CD4-positive, alpha-beta T cell (primary cell): Measurements from ENCODE around the gene KHDC3L. TPM values are rescaled to one million over a fixed set of nuclear protein-coding genes. Genes with fewer than 3 reads are reported as not detected.
"Not testable (repeated sequence)": the region's sequence is repeated elsewhere in the genome, so short reads cannot be mapped to it uniquely, and the experiment has no call there.

Experiments
- ATAC-seq: fragments of 200-7000 bp; cut with Tn5 transposase; one replicate; pipeline ENCODE4 v1.10.0; 2022; ENCODE audit warnings: mild to moderate bottlenecking; ENCODE audit not compliant: poor library complexity
- CTCF ChIA-PET: fragments of 350-600 bp; sonication (Branson Sonifier 250); formaldehyde crosslinking; loops from one replicate; lab custom pipeline; 2021; ENCODE audit warnings: antibody characterized with exemption, inconsistent platforms; lab: Charles Lee
- POLR2A ChIA-PET: fragments of 350-600 bp; sonication (Branson Sonifier 250); formaldehyde crosslinking; loops from one replicate; lab custom pipeline; 2021; ENCODE audit warnings: antibody characterized with exemption, inconsistent platforms; lab: Charles Lee
- DNase-seq, 14 experiments: peaks; one replicate each; pipeline ENCODE4 v3.0.0-alpha.2; 2013 to 2020; ENCODE audit warnings: mixed read lengths in 2 of 14
- H3K27ac ChIP-seq, 2 donors: one replicate each; pipeline versions ENCODE4 v1.5.1 to v1.7.0; 2013; ENCODE audit warnings: low read length in 2 of 2, low read depth in 1 of 2, mild to moderate bottlenecking in 1 of 2
- H3K27me3 ChIP-seq, 2 experiments: 1 replicate in 1 of 2; 2 replicates in 1 of 2; pipeline versions ENCODE4 v1.6.1 to v1.7.0; 2013; ENCODE audit warnings: low read length in 2 of 2, control low read depth in 1 of 2, mild to moderate bottlenecking in 1 of 2, moderate library complexity in 1 of 2; ENCODE audit not compliant: insufficient read depth in 2 of 2, control insufficient read depth in 1 of 2
- H3K36me3 ChIP-seq: one replicate; pipeline ENCODE4 v1.6.1; 2013; ENCODE audit warnings: low read length, control low read depth; ENCODE audit not compliant: insufficient read depth
- H3K4me1 ChIP-seq: one replicate; pipeline ENCODE4 v1.6.1; 2013; ENCODE audit warnings: low read length, control low read depth; ENCODE audit not compliant: insufficient read depth
- H3K4me3 ChIP-seq: one replicate; pipeline ENCODE4 v1.5.1; 2013; ENCODE audit warnings: mild to moderate bottlenecking, low read length, moderate library complexity
- H3K9me3 ChIP-seq, 2 experiments: 1 replicate in 1 of 2; 2 replicates in 1 of 2; pipeline versions ENCODE4 v1.6.1 to v1.7.0; 2013; ENCODE audit warnings: low read length in 2 of 2, mild to moderate bottlenecking in 2 of 2, control low read depth in 1 of 2, moderate library complexity in 1 of 2; ENCODE audit not compliant: control insufficient read depth in 1 of 2, insufficient read depth in 1 of 2
- H3K27ac Mint-ChIP-seq: one replicate; pipeline ENCODE4 v1.8.0; 2020; ENCODE audit warnings: mixed read lengths
- H3K27me3 Mint-ChIP-seq: one replicate; pipeline ENCODE4 v1.8.0; 2021; ENCODE audit warnings: mixed read lengths
- H3K36me3 Mint-ChIP-seq: one replicate; pipeline ENCODE4 v1.8.0; 2021; ENCODE audit warnings: low read depth, mixed read lengths
- H3K4me1 Mint-ChIP-seq: one replicate; pipeline ENCODE4 v1.8.0; 2021; ENCODE audit warnings: low read depth, mixed read lengths
- H3K4me3 Mint-ChIP-seq: one replicate; pipeline ENCODE4 v1.8.0; 2020; ENCODE audit warnings: mild to moderate bottlenecking, mixed read lengths
- H3K9me3 Mint-ChIP-seq: one replicate; pipeline ENCODE4 v1.8.0; 2020; ENCODE audit warnings: mixed read lengths
- CTCF ChIP-seq: fragments of 200-600 bp; IDR thresholded peaks from one replicate; pipeline ENCODE4 v1.8.0; 2022; ENCODE audit warnings: antibody characterized with exemption, mild to moderate bottlenecking
- intact Hi-C, 2 experiments: fragments of 100-400 bp; cut with DNase I in 1 of 2; cut with micrococcal nuclease in 1 of 2; formaldehyde crosslinking; loops; one replicate each; pipeline versions ENCODE4 v1.15.1 to v1.9.0; 2023 to 2025; cut with DNase I, micrococcal nuclease
- total RNA-seq, 174 experiments: library from RNA in 2 of 174; stranded (reverse) in 2 of 174; gene quantifications; one replicate each; pipeline ENCODE4 v1.2.3 and lab custom pipeline; 2021 to 2026

The KHDC3L gene
- total RNA-seq, 2 experiments from 2014 or later: not detected

- no peak overlapping the region for H3K27ac Mint-ChIP-seq
- H3K36me3 Mint-ChIP-seq: no peaks in the 10 kb centered on the region
- no peak overlapping the region for H3K4me3 Mint-ChIP-seq
- no peak for DNase-seq
- H3K36me3 ChIP-seq: no peaks in the 10 kb centered on the region
- no peak overlapping the region for H3K4me3 ChIP-seq
- ChIA-PET CTCF (no interaction called here), POLR2A (interaction anchor here (0.6 to 0.7 kb wide), 2 partner anchors 12 to 50 kb away, joined by 3 read pairs; no protein-coding TSS in a partner anchor)
- H3K4me1 ChIP-seq: no peaks in the 10 kb centered on the region
- H3K27me3 ChIP-seq: no peaks in the 10 kb centered on the region
- H3K9me3 Mint-ChIP-seq: peaks cover under 1% of the 10 kb centered on the region
- H3K27ac ChIP-seq: no peak overlapping the region
- no peak for TF ChIP-seq CTCF
- peaks cover 10 to 27% of the 10 kb centered on the region in 2 experiments for H3K9me3 ChIP-seq
- H3K4me1 Mint-ChIP-seq: no peaks in the 10 kb centered on the region
- H3K27me3 Mint-ChIP-seq: no peaks in the 10 kb centered on the region
- intact Hi-C loops: no loop called here
- no peak for ATAC-seq
These were observed 12.8 kb downstream of the KHDC3L start for GRCh38 chr6:73375216-73375615.

- Histone ChIP-seq H3K9me3 (peaks cover 4 to 10% of the 10 kb centered on the region in 2 experiments), H3K4me3 (no peak overlapping the region), H3K4me1 (no peaks in the 10 kb centered on the region), H3K36me3 (no peaks in the 10 kb centered on the region), H3K27ac (no peak overlapping the region), H3K27me3 (no peaks in the 10 kb centered on the region)
- no peaks in the 10 kb centered on the region for H3K9me3 Mint-ChIP-seq
- H3K27me3 Mint-ChIP-seq: no peaks in the 10 kb centered on the region
- TF ChIP-seq CTCF: no peak
- no peaks in the 10 kb centered on the region for H3K4me1 Mint-ChIP-seq
- intact Hi-C loops: no loop called here
- no peak overlapping the region for H3K27ac Mint-ChIP-seq
- ATAC-seq (no peak), DNase-seq (no peak)
- no peaks in the 10 kb centered on the region for H3K36me3 Mint-ChIP-seq
- no peak overlapping the region for H3K4me3 Mint-ChIP-seq
- ChIA-PET CTCF (no interaction called here), POLR2A (no interaction called here)
These were observed 14.8 kb downstream of the KHDC3L start for GRCh38 chr6:73377225-73377624.

- H3K27me3 Mint-ChIP-seq, POLR2A ChIA-PET, H3K36me3 Mint-ChIP-seq, H3K4me3 Mint-ChIP-seq, H3K4me1 Mint-ChIP-seq, H3K27ac Mint-ChIP-seq, ATAC-seq, H3K36me3 ChIP-seq, H3K4me3 ChIP-seq, CTCF ChIA-PET, H3K27ac ChIP-seq, H3K4me1 ChIP-seq, H3K9me3 ChIP-seq, H3K9me3 Mint-ChIP-seq, H3K27me3 ChIP-seq, DNase-seq: not testable (repeated sequence)
- intact Hi-C loops: loop anchor here in 1 of 2 experiments (10.0 kb wide), 1 partner anchor 97 kb away; no protein-coding TSS in a partner anchor
These were observed 19.1 kb downstream of the KHDC3L start for GRCh38 chr6:73381531-73381930.

- H3K27me3 Mint-ChIP-seq: no peaks in the 10 kb centered on the region
- no peak overlapping the region for H3K4me3 ChIP-seq
- TF ChIP-seq CTCF: no peak
- no peak overlapping the region for H3K27ac ChIP-seq
- no peak overlapping the region for H3K4me3 Mint-ChIP-seq
- no peaks in the 10 kb centered on the region for H3K4me1 ChIP-seq
- no peak overlapping the region for H3K27ac Mint-ChIP-seq
- ChIA-PET POLR2A (no interaction called here), CTCF (no interaction called here)
- no peaks in the 10 kb centered on the region for H3K4me1 Mint-ChIP-seq
- no peaks in the 10 kb centered on the region for H3K27me3 ChIP-seq
- intact Hi-C loops: loop anchor here in 1 of 2 experiments (10.0 kb wide), 1 partner anchor 98 kb away; no protein-coding TSS in a partner anchor
- ATAC-seq (no peak), DNase-seq (no peak)
- no peaks in the 10 kb centered on the region for H3K36me3 ChIP-seq
- H3K36me3 Mint-ChIP-seq: no peaks in the 10 kb centered on the region
- no peaks in the 10 kb centered on the region for H3K9me3 Mint-ChIP-seq
- no peaks in the 10 kb centered on the region for H3K9me3 ChIP-seq
These were observed 20.1 kb downstream of the KHDC3L start for GRCh38 chr6:73382462-73383113.
